ENCODE data around the gene TTC33.
"Not testable (repeated sequence)": the region's sequence is repeated elsewhere in the genome, so short reads cannot be mapped to it uniquely, and the experiment has no call there.

The TTC33 gene

GRCh38 chr5:40652441-40653220 is 103.1 kb downstream of the TTC33 start:
- no peak for DNase-seq (ENCODE audit: low read depth)

GRCh38 chr5:40651201-40651600 is 104.6 kb downstream of the TTC33 start:
- DNase-seq (ENCODE audit: low read depth): no peak

GRCh38 chr5:40649463-40650030 is 106.2 kb downstream of the TTC33 start:
- DNase-seq (ENCODE audit: low read depth): no peak

GRCh38 chr5:40648150-40648549 is 107.6 kb downstream of the TTC33 start:
- DNase-seq (ENCODE audit: low read depth): no peak

- no peak for DNase-seq (ENCODE audit: low read depth)
These were observed 109.5 kb downstream of the TTC33 start for GRCh38 chr5:40646266-40646665.

- not testable (repeated sequence) for DNase-seq (ENCODE audit: low read depth)
These were observed 116.2 kb downstream of the TTC33 start for GRCh38 chr5:40639531-40639930.

GRCh38 chr5:40634593-40634992 is 121.2 kb downstream of the TTC33 start:
- DNase-seq (ENCODE audit: low read depth): no peak

- DNase-seq (ENCODE audit: low read depth): no peak
These were observed 121.6 kb downstream of the TTC33 start for GRCh38 chr5:40634154-40634553.

GRCh38 chr5:40631236-40631635 is 124.5 kb downstream of the TTC33 start:
- DNase-seq (ENCODE audit: low read depth): no peak

- no peak for DNase-seq (ENCODE audit: low read depth)
These were observed 125.6 kb downstream of the TTC33 start for GRCh38 chr5:40630126-40630525.

- no peak for DNase-seq (ENCODE audit: low read depth)
These were observed 127.4 kb downstream of the TTC33 start for GRCh38 chr5:40628407-40628806.

GRCh38 chr5:40627706-40628105 is 128.1 kb downstream of the TTC33 start:
- no peak for DNase-seq (ENCODE audit: low read depth)

- no peak for DNase-seq (ENCODE audit: low read depth)
These were observed 129.0 kb downstream of the TTC33 start for GRCh38 chr5:40626801-40627200.

- DNase-seq (ENCODE audit: low read depth): no peak
These were observed 132.0 kb downstream of the TTC33 start for GRCh38 chr5:40623480-40624420.

GRCh38 chr5:40622463-40623252 is 133.1 kb downstream of the TTC33 start:
- no peak for DNase-seq (ENCODE audit: low read depth)

- no peak for DNase-seq (ENCODE audit: low read depth)
These were observed 136.3 kb downstream of the TTC33 start for GRCh38 chr5:40619421-40619820.

- DNase-seq (ENCODE audit: low read depth): no peak
These were observed 136.8 kb downstream of the TTC33 start for GRCh38 chr5:40618926-40619325.

GRCh38 chr5:40616781-40617180 is 139.0 kb downstream of the TTC33 start:
- no peak for DNase-seq (ENCODE audit: low read depth)

- DNase-seq (ENCODE audit: low read depth): no peak
These were observed 140.1 kb downstream of the TTC33 start for GRCh38 chr5:40615586-40616170.

GRCh38 chr5:40614923-40615585 is 140.7 kb downstream of the TTC33 start:
- DNase-seq (ENCODE audit: low read depth): no peak

GRCh38 chr5:40614466-40614865 is 141.3 kb downstream of the TTC33 start:
- no peak for DNase-seq (ENCODE audit: low read depth)
